Lower leg skin (tissue), 4 donors: ENCODE measurements around the gene NOVA2. TPM values are rescaled to one million over a fixed set of nuclear protein-coding genes. Genes with fewer than 3 reads are reported as not detected.

Source experiments
- DNase-seq, 2 donors: peaks; one replicate each; pipeline ENCODE4 v3.0.0-alpha.2; 2019; ENCODE audit warnings: low spot score in 2 of 2
- H3K4me3 ChIP-seq: fragments of 200-600 bp; sonication (generic); 2 replicates; pipeline ENCODE4 v1.5.1; 2017; ENCODE audit warnings: mild to moderate bottlenecking, low read depth; ENCODE audit not compliant: poor library complexity, severe bottlenecking
- CTCF ChIP-seq, 3 donors: fragments of 450-650 bp; IDR thresholded peaks; one replicate each; pipeline ENCODE4 v1.5.1; 2016; ENCODE audit warnings: antibody characterized with exemption in 3 of 3, mild to moderate bottlenecking in 3 of 3, moderate library complexity in 2 of 3
- POLR2A ChIP-seq, 2 donors: fragments of 450-650 bp; IDR thresholded peaks; one replicate each; pipeline ENCODE4 v1.6.1; 2016 to 2017; ENCODE audit warnings: antibody characterized with exemption in 2 of 2, mild to moderate bottlenecking in 1 of 2, moderate library complexity in 1 of 2
- WGBS, 2 donors: methylation state at CpG; one replicate each; pipeline ENCODE4 v1.1.5; 2018; 5-methylcytosine and 5-hydroxymethylcytosine counted together
- intact Hi-C: fragments of 100-400 bp; cut with DNase I; formaldehyde crosslinking; loops from one replicate; pipeline ENCODE4 v1.15.0; 2023; ENCODE audit warnings: low total_unique reads
- total RNA-seq, 4 donors: library from RNA; depleted of rRNA; stranded (reverse); fragments of >200 nt; gene quantifications; one replicate each; pipeline ENCODE4 v1.1.0, GENCODE V29; 2016

Gene NOVA2
- total RNA-seq, 4 donors from 2014 or later, result 0.25 to 0.91 (median 0.66) TPM

GRCh38 chr19:45913874-45914830 is 59.5 kb downstream of the NOVA2 start, which contains the start of gene NANOS2:
Gene NANOS2, minus strand, starts transcription at chr19:45914778. Its CDS starts 85 bp downstream, at chr19:45914693.
- no peak within 1 kb of the TSS for H3K4me3 ChIP-seq
- 56 to 65% methylated on average over 34 to 44 of the region's 44 CpGs for WGBS, 2 donors
- intact Hi-C loops, result no loop called here
- TF ChIP-seq CTCF (IDR thresholded peaks at IDR 0.05) (no peak), POLR2A (IDR thresholded peaks at IDR 0.05) (no peak)
- no peak for DNase-seq

GRCh38 chr19:45911291-45911690 is 62.4 kb downstream of the NOVA2 start:
- no peak for DNase-seq
- WGBS, 2 donors, result 62 to 70% methylated on average over 8 of the region's 8 CpGs
- intact Hi-C loops, result no loop called here
- no peak overlapping the region for H3K4me3 ChIP-seq
- TF ChIP-seq POLR2A (IDR thresholded peaks at IDR 0.05), result no peak
- TF ChIP-seq CTCF (IDR thresholded peaks at IDR 0.05), result no peak

- H3K4me3 ChIP-seq, result no peak overlapping the region
- 81 to 82% methylated on average over 5 of the region's 5 CpGs for WGBS, 2 donors
These were observed 64.7 kb downstream of the NOVA2 start for GRCh38 chr19:45908956-45909355.

GRCh38 chr19:45906221-45906620 is 67.4 kb downstream of the NOVA2 start:
- TF ChIP-seq POLR2A (IDR thresholded peaks at IDR 0.05) (no peak), CTCF (IDR thresholded peaks at IDR 0.05) (no peak)

More at GRCh38 chr19:45908956-45909355, 64.7 kb downstream of the NOVA2 start:
- intact Hi-C loops, result no loop called here
- no peak for DNase-seq
- no peak for TF ChIP-seq POLR2A (IDR thresholded peaks at IDR 0.05)
- TF ChIP-seq CTCF (IDR thresholded peaks at IDR 0.05), result no peak

GRCh38 chr19:45905011-45905410 is 68.7 kb downstream of the NOVA2 start:
- DNase-seq, result no peak
- H3K4me3 ChIP-seq, result no peak overlapping the region
- TF ChIP-seq POLR2A (IDR thresholded peaks at IDR 0.05) (no peak), CTCF (IDR thresholded peaks at IDR 0.05) (no peak)
- intact Hi-C loops, result no loop called here
- WGBS, 2 donors, result 74 to 77% methylated on average over 10 of the region's 10 CpGs

More at GRCh38 chr19:45906221-45906620, 67.4 kb downstream of the NOVA2 start:
- 88 to 96% methylated on average over 3 of the region's 3 CpGs for WGBS, 2 donors
- intact Hi-C loops, result no loop called here
- DNase-seq, result no peak
- H3K4me3 ChIP-seq, result no peak overlapping the region
